ENCODE measurements around the gene SPANXN5. TPM values are rescaled to one million over a fixed set of nuclear protein-coding genes. Genes with fewer than 3 reads are reported as not detected.
"Not testable (repeated sequence)": the region's sequence is repeated elsewhere in the genome, so short reads cannot be mapped to it uniquely, and the experiment has no call there.

The SPANXN5 gene
- total and polyA plus RNA-seq, 10 of the 15 experiments (the other 5 are each of a cell fraction or from before 2014, with no cell fraction given), result not detected

- POLR2A ChIA-PET; H3K9me3 ChIP-seq (replicated peaks; ENCODE audit: control insufficient read depth, insufficient read depth, low read length); H3K27ac ChIP-seq (ENCODE audit: control insufficient read depth, insufficient read depth); SMC1A ChIA-PET (ENCODE audit: uncharacterized antibody, unreplicated experiment); H4K20me1 ChIP-seq (ENCODE audit: control insufficient read depth, insufficient read depth); H3K4me3 ChIP-seq; FAIRE-seq; H3K36me3 ChIP-seq (ENCODE audit: control insufficient read depth in 2 of 2, insufficient read depth in 2 of 2, low read length in 1 of 2); DNase-seq (ENCODE audit: low read depth, low spot score); BruUV-seq (replicated peaks); CTCF ChIA-PET; H3K4me2 ChIP-seq (ENCODE audit: control insufficient read depth, insufficient read depth); in situ Hi-C loops (cut with MboI); RAD21 ChIA-PET (ENCODE audit: unreplicated experiment); intact Hi-C loops (cut with micrococcal nuclease; ENCODE audit: unreplicated experiment); H3K4me1 ChIP-seq (ENCODE audit: control insufficient read depth, insufficient read depth, low read length); H3K27me3 ChIP-seq (replicated peaks in 1 of 2; ENCODE audit: control insufficient read depth in 2 of 2, insufficient read depth in 2 of 2, low read length in 1 of 2); ATAC-seq; H3K79me2 ChIP-seq (ENCODE audit: control insufficient read depth, insufficient read depth, low read length); H3K9ac ChIP-seq (ENCODE audit: control insufficient read depth, insufficient read depth, low read length); H2AFZ ChIP-seq (ENCODE audit: control insufficient read depth, low read depth, low read length): not testable (repeated sequence)
- 80% methylated on average over 1 of the region's 5 CpGs for WGBS (ENCODE audit: insufficient coverage, insufficient replicate concordance, low lambda C conversion rate, missing lambda C conversion rate)
These were observed 31.2 kb downstream of the SPANXN5 start for GRCh38 chrX:52765983-52766382.

DNA sequence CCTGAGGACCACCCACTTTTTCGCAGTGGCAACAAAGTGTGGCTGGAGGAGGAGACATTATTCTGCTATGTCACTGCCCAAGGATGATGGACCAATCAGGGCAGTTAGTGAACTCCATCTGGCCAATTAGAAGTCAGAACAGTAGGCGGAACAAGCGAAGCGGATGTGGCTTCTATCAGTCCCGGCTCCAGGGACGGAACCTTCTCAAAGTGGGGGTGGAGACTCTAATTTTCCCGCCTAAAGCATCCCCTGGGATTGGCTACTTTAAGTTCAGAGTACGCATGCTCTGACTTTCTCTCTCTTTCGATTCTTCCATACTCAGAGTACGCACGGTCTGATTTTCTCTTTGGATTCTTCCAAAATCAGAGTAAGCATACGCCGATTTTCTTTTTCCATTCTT is 46.3 kb downstream of the SPANXN5 start, which contains the start of gene SSX2B:
Gene SSX2B (plus strand): TSS at position 301 of the 400 bp plus-strand sequence. CDS start 1,429 bp downstream, outside the sequence.
- RAD21 ChIA-PET (ENCODE audit: unreplicated experiment); H3K9me3 ChIP-seq (replicated peaks; ENCODE audit: control insufficient read depth, insufficient read depth, low read length); SMC1A ChIA-PET (ENCODE audit: uncharacterized antibody, unreplicated experiment); intact Hi-C loops (cut with micrococcal nuclease; ENCODE audit: unreplicated experiment); H3K36me3 ChIP-seq (ENCODE audit: control insufficient read depth in 2 of 2, insufficient read depth in 2 of 2, low read length in 1 of 2); H3K4me2 ChIP-seq (ENCODE audit: control insufficient read depth, insufficient read depth); H3K79me2 ChIP-seq (ENCODE audit: control insufficient read depth, insufficient read depth, low read length); H4K20me1 ChIP-seq (ENCODE audit: control insufficient read depth, insufficient read depth); H3K4me1 ChIP-seq (ENCODE audit: control insufficient read depth, insufficient read depth, low read length); FAIRE-seq; in situ Hi-C loops (cut with MboI); BruUV-seq (replicated peaks); DNase-seq (ENCODE audit: low read depth, low spot score); H3K27me3 ChIP-seq (replicated peaks in 1 of 2; ENCODE audit: control insufficient read depth in 2 of 2, insufficient read depth in 2 of 2, low read length in 1 of 2); ATAC-seq; CTCF ChIA-PET; H2AFZ ChIP-seq (ENCODE audit: control insufficient read depth, low read depth, low read length); H3K27ac ChIP-seq (ENCODE audit: control insufficient read depth, insufficient read depth); H3K4me3 ChIP-seq; POLR2A ChIA-PET; H3K9ac ChIP-seq (ENCODE audit: control insufficient read depth, insufficient read depth, low read length): not testable (repeated sequence)
- no CpG with 5 or more reads among the region's 13 CpGs for WGBS (ENCODE audit: insufficient coverage, insufficient replicate concordance, low lambda C conversion rate, missing lambda C conversion rate)

Small RNA genes within 50 kb of the gene (small RNA-seq; reads per million reads assigned to genes)
- gene AC244505.6 (not detected), gene AC244505.7 (not detected)

Other genes with a start within 250 kb of the SPANXN5 start
- gene SSX7, start 142.5 kb downstream of the SPANXN5 start, total RNA-seq (2014; rRNA removed), result not detected in 2 replicates
- gene SSX7, start 142.5 kb downstream of the SPANXN5 start, total RNA-seq (2014; rRNA removed; fragmentation: Illumina TruSeq; extraction: Trizol), result not detected in 2 replicates
- gene SSX7, start 142.5 kb downstream of the SPANXN5 start, total RNA-seq (2021), result not detected in 2 replicates
- not detected in 2 replicates for gene SSX7, start 142.5 kb downstream of the SPANXN5 start, polyA plus RNA-seq (2011; rRNA removed)
- gene SSX7, start 142.5 kb downstream of the SPANXN5 start, polyA plus RNA-seq (2014; fragmentation: Illumina TruSeq; extraction: Trizol), result not detected in 2 replicates
- gene SSX7, start 142.5 kb downstream of the SPANXN5 start, polyA plus RNA-seq (2014; fragmentation: Nextera tagmentation; extraction: Ambion mirVana), result not detected
- not detected in 2 replicates for gene SSX7, start 142.5 kb downstream of the SPANXN5 start, polyA plus RNA-seq (2014; rRNA removed)
- gene SSX7, start 142.5 kb downstream of the SPANXN5 start, polyA plus RNA-seq (2016; fragmentation: Nextera tagmentation; extraction: Ambion mirVana), result not detected
- not detected in 2 replicates for gene SSX2, start 90.2 kb downstream of the SPANXN5 start, total RNA-seq (2014; rRNA removed)
- gene SSX2, start 90.2 kb downstream of the SPANXN5 start, total RNA-seq (2014; rRNA removed; fragmentation: Illumina TruSeq; extraction: Trizol), result not detected in 2 replicates
- not detected in 2 replicates for gene SSX2, start 90.2 kb downstream of the SPANXN5 start, total RNA-seq (2021)
- not detected in 2 replicates for gene SSX2, start 90.2 kb downstream of the SPANXN5 start, polyA plus RNA-seq (2011; rRNA removed)
- gene SSX2, start 90.2 kb downstream of the SPANXN5 start, polyA plus RNA-seq (2014; fragmentation: Illumina TruSeq; extraction: Trizol), result not detected in 2 replicates
- gene SSX2, start 90.2 kb downstream of the SPANXN5 start, polyA plus RNA-seq (2014; fragmentation: Nextera tagmentation; extraction: Ambion mirVana), result not detected
- not detected in 2 replicates for gene SSX2, start 90.2 kb downstream of the SPANXN5 start, polyA plus RNA-seq (2014; rRNA removed)
- gene SSX2, start 90.2 kb downstream of the SPANXN5 start, polyA plus RNA-seq (2016; fragmentation: Nextera tagmentation; extraction: Ambion mirVana), result not detected
- not detected in 2 replicates for gene SSX2B, start 46.2 kb downstream of the SPANXN5 start, total RNA-seq (2014; rRNA removed)
- not detected in 2 replicates for gene SSX2B, start 46.2 kb downstream of the SPANXN5 start, total RNA-seq (2014; rRNA removed; fragmentation: Illumina TruSeq; extraction: Trizol)
- not detected in 2 replicates for gene SSX2B, start 46.2 kb downstream of the SPANXN5 start, total RNA-seq (2021)
- gene SSX2B, start 46.2 kb downstream of the SPANXN5 start, polyA plus RNA-seq (2011; rRNA removed), result 0.19 TPM in 1 of 2 replicates, not detected in the other
- gene SSX2B, start 46.2 kb downstream of the SPANXN5 start, polyA plus RNA-seq (2014; fragmentation: Illumina TruSeq; extraction: Trizol), result not detected in 2 replicates
- not detected for gene SSX2B, start 46.2 kb downstream of the SPANXN5 start, polyA plus RNA-seq (2014; fragmentation: Nextera tagmentation; extraction: Ambion mirVana)
- not detected in 2 replicates for gene SSX2B, start 46.2 kb downstream of the SPANXN5 start, polyA plus RNA-seq (2014; rRNA removed)
- gene SSX2B, start 46.2 kb downstream of the SPANXN5 start, polyA plus RNA-seq (2016; fragmentation: Nextera tagmentation; extraction: Ambion mirVana), result not detected
- gene XAGE5, start 13.9 kb upstream of the SPANXN5 start, total RNA-seq (2014; rRNA removed), result not detected in 2 replicates
- not detected in 2 replicates for gene XAGE5, start 13.9 kb upstream of the SPANXN5 start, total RNA-seq (2014; rRNA removed; fragmentation: Illumina TruSeq; extraction: Trizol)
- not detected in 2 replicates for gene XAGE5, start 13.9 kb upstream of the SPANXN5 start, total RNA-seq (2021)
- not detected in 2 replicates for gene XAGE5, start 13.9 kb upstream of the SPANXN5 start, polyA plus RNA-seq (2011; rRNA removed)
- gene XAGE5, start 13.9 kb upstream of the SPANXN5 start, polyA plus RNA-seq (2014; fragmentation: Illumina TruSeq; extraction: Trizol), result not detected in 2 replicates
- gene XAGE5, start 13.9 kb upstream of the SPANXN5 start, polyA plus RNA-seq (2014; fragmentation: Nextera tagmentation; extraction: Ambion mirVana), result not detected
- gene XAGE5, start 13.9 kb upstream of the SPANXN5 start, polyA plus RNA-seq (2014; rRNA removed), result not detected in 2 replicates
- gene XAGE5, start 13.9 kb upstream of the SPANXN5 start, polyA plus RNA-seq (2016; fragmentation: Nextera tagmentation; extraction: Ambion mirVana), result not detected
- gene XAGE3, start 70.7 kb upstream of the SPANXN5 start, total RNA-seq (2014; rRNA removed), result not detected in 2 replicates
- not detected in 2 replicates for gene XAGE3, start 70.7 kb upstream of the SPANXN5 start, total RNA-seq (2014; rRNA removed; fragmentation: Illumina TruSeq; extraction: Trizol)
- gene XAGE3, start 70.7 kb upstream of the SPANXN5 start, total RNA-seq (2021), result not detected in 2 replicates
- gene XAGE3, start 70.7 kb upstream of the SPANXN5 start, polyA plus RNA-seq (2011; rRNA removed), result not detected in 2 replicates
- not detected in 2 replicates for gene XAGE3, start 70.7 kb upstream of the SPANXN5 start, polyA plus RNA-seq (2014; fragmentation: Illumina TruSeq; extraction: Trizol)
- not detected for gene XAGE3, start 70.7 kb upstream of the SPANXN5 start, polyA plus RNA-seq (2014; fragmentation: Nextera tagmentation; extraction: Ambion mirVana)
- not detected in 2 replicates for gene XAGE3, start 70.7 kb upstream of the SPANXN5 start, polyA plus RNA-seq (2014; rRNA removed)
- gene XAGE3, start 70.7 kb upstream of the SPANXN5 start, polyA plus RNA-seq (2016; fragmentation: Nextera tagmentation; extraction: Ambion mirVana), result not detected
- gene FAM156B, start 99.9 kb upstream of the SPANXN5 start, total RNA-seq (2014; rRNA removed), result 21.1 and 25.5 TPM in 2 replicates
- 10.5 and 13.8 TPM in 2 replicates for gene FAM156B, start 99.9 kb upstream of the SPANXN5 start, total RNA-seq (2014; rRNA removed; fragmentation: Illumina TruSeq; extraction: Trizol)
- 15.8 and 17.0 TPM in 2 replicates for gene FAM156B, start 99.9 kb upstream of the SPANXN5 start, total RNA-seq (2021)
- 12.1 and 23.1 TPM in 2 replicates for gene FAM156B, start 99.9 kb upstream of the SPANXN5 start, polyA plus RNA-seq (2011; rRNA removed)
- 10.4 and 19.8 TPM in 2 replicates for gene FAM156B, start 99.9 kb upstream of the SPANXN5 start, polyA plus RNA-seq (2014; fragmentation: Illumina TruSeq; extraction: Trizol)
- 1 to 10 TPM in 1 of 2 experiments, under 1 TPM in 1; 0.53 to 2.4 TPM for gene FAM156B, start 99.9 kb upstream of the SPANXN5 start, polyA plus RNA-seq (2014; fragmentation: Nextera tagmentation; extraction: Ambion mirVana)
- 27.9 and 33.0 TPM in 2 replicates for gene FAM156B, start 99.9 kb upstream of the SPANXN5 start, polyA plus RNA-seq (2014; rRNA removed)
- 10 to 100 TPM; 12.9 to 16.6 TPM for gene FAM156B, start 99.9 kb upstream of the SPANXN5 start, polyA plus RNA-seq (2016; fragmentation: Nextera tagmentation; extraction: Ambion mirVana)
- gene FAM156A, start 161.1 kb upstream of the SPANXN5 start, total RNA-seq (2014; rRNA removed), result 12.9 and 14.5 TPM in 2 replicates
- 10.2 and 11.9 TPM in 2 replicates for gene FAM156A, start 161.1 kb upstream of the SPANXN5 start, total RNA-seq (2014; rRNA removed; fragmentation: Illumina TruSeq; extraction: Trizol)
- gene FAM156A, start 161.1 kb upstream of the SPANXN5 start, total RNA-seq (2021), result 13.9 and 16.0 TPM in 2 replicates
- 19.3 and 24.2 TPM in 2 replicates for gene FAM156A, start 161.1 kb upstream of the SPANXN5 start, polyA plus RNA-seq (2011; rRNA removed)
- gene FAM156A, start 161.1 kb upstream of the SPANXN5 start, polyA plus RNA-seq (2014; fragmentation: Illumina TruSeq; extraction: Trizol), result 14.6 and 16.7 TPM in 2 replicates
- gene FAM156A, start 161.1 kb upstream of the SPANXN5 start, polyA plus RNA-seq (2014; fragmentation: Nextera tagmentation; extraction: Ambion mirVana), result 1 to 10 TPM; 2.9 to 5.1 TPM
- 21.6 and 25.2 TPM in 2 replicates for gene FAM156A, start 161.1 kb upstream of the SPANXN5 start, polyA plus RNA-seq (2014; rRNA removed)
- 10 to 100 TPM; 19.1 to 25.0 TPM for gene FAM156A, start 161.1 kb upstream of the SPANXN5 start, polyA plus RNA-seq (2016; fragmentation: Nextera tagmentation; extraction: Ambion mirVana)

All from GM12878 (cell line).